ENCODE measurements around the gene MAT2B. TPM values are rescaled to one million over a fixed set of nuclear protein-coding genes. Genes with fewer than 3 reads are reported as not detected.

Gene MAT2B
- total and polyA plus RNA-seq, 2 of the 13 experiments (the other 11 are each of a cell fraction or from before 2014, with no cell fraction given), result 20.2 to 37.1 TPM

- TF ChIP-seq ZNF710 (CRISPR knock-in tag; IDR thresholded peaks at IDR 0.05; ENCODE audit: borderline replicate concordance), result peak; percentile 40; the same call in 1 of the 2 replicates
- TF ChIP-seq EHMT2 (IDR thresholded peaks at IDR 0.05; ENCODE audit: borderline replicate concordance, low read depth, low read length), result no peak
- peak; percentile 25; the same call in 1 of the 2 replicates for TF ChIP-seq CREM (IDR thresholded peaks at IDR 0.05)
- TF ChIP-seq CREM (CRISPR knock-in tag; IDR thresholded peaks at IDR 0.05), result no peak
- TF ChIP-seq ZNF124 (CRISPR knock-in tag; IDR thresholded peaks at IDR 0.05), result peak; percentile 24
- TF ChIP-seq MED1 (CRISPR knock-in tag; IDR thresholded peaks at IDR 0.05), result peak; percentile 67
- TF ChIP-seq ZNF556 (CRISPR knock-in tag; IDR thresholded peaks at IDR 0.05; ENCODE audit: borderline replicate concordance), result peak; percentile 71; the same call in 1 of the 2 replicates
- TF ChIP-seq FOXK2 (IDR thresholded peaks at IDR 0.05), result peak; percentile 76
- no peak; the same call in 1 of the 2 replicates for TF ChIP-seq ZNF121 (CRISPR knock-in tag; IDR thresholded peaks at IDR 0.05)
- TF ChIP-seq PLRG1 (conservative IDR thresholded peaks at IDR 0.05), result no peak
- 0 out of 2 replicates have a peak, but pooled peaks have one; percentile 14 for TF ChIP-seq ZNF33B (CRISPR knock-in tag; IDR thresholded peaks at IDR 0.05)
- TF ChIP-seq ZHX2 (IDR thresholded peaks at IDR 0.05; ENCODE audit: low read depth), result no peak
- no peak for TF ChIP-seq ZHX2 (CRISPR knock-in tag; IDR thresholded peaks at IDR 0.05; ENCODE audit: borderline replicate concordance)
- TF ChIP-seq CBX2 (IDR thresholded peaks at IDR 0.05; ENCODE audit: low read depth, low read length), result no peak
- no peak for TF ChIP-seq CBX2 (CRISPR knock-in tag; IDR thresholded peaks at IDR 0.05; ENCODE audit: low read depth)
- TF ChIP-seq NCOA2 (CRISPR knock-in tag; IDR thresholded peaks at IDR 0.05), result no peak
- 0 out of 2 replicates have a peak, but pooled peaks have one; percentile 44 for TF ChIP-seq IRF1 (CRISPR knock-in tag; IDR thresholded peaks at IDR 0.05; ENCODE audit: low read depth)
- no peak for TF ChIP-seq MTERF4 (CRISPR knock-in tag; IDR thresholded peaks at IDR 0.05)
- peak; percentile 69 for TF ChIP-seq YY1 (IDR thresholded peaks at IDR 0.05; ENCODE audit: insufficient read depth, insufficient replicate concordance, low read depth, low read length)
- no peak for TF ChIP-seq MTA3 (CRISPR knock-in tag; IDR thresholded peaks at IDR 0.05)
- TF ChIP-seq HOXA5 (CRISPR knock-in tag; IDR thresholded peaks at IDR 0.05), result peak; percentile 14; the same call in 1 of the 2 replicates
Observed at GRCh38 chr5:163505368-163506094, at the start of gene MAT2B (continued).
